Measurements from ENCODE around the gene TMED7.

The TMED7 gene

GRCh38 chr5:115626445-115626823 is 598 bp upstream of the TMED7 start:
- no peak for DNase-seq

DNA sequence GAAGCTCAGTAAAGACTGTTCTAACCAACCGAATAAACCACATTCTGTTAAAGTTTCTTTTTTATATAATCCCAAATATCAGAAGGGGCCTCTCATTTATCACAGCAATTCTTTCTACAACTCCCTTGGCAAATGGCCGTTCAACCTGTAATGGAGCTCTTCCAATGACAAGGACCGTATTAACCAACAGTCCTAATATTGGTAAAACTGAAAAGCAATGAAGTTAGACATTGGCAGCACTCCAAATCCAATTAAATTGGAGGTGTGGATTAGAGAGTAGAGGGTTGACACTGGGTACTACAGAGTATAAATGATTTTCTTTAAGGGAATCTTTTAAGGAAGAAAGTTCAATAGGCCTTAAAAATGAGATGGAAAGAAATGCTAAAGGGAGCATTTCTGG is 842 bp downstream of the TMED7 start:
- DNase-seq: no peak

DNA sequence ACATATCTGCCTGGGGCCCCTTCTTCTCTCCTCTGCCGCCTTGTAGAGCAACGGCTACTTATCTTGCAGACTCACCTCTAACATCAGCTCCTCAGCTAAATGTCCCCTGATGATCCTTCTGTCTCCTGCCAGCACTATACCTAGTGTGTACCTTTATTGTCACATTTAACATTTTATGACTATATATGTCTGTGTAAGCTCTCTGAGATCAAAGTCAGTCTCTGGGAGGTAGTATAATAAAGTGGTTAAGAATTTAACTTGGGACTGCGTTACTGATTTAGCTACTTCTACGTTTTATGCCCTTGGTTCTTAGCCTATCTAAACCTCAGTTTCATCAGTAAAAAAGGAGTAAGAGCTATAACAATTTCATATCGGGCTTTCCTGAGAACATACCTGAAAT is 2.2 kb downstream of the TMED7 start:
- DNase-seq: no peak

GRCh38 chr5:115621365-115621900 is 4.4 kb downstream of the TMED7 start:
- no peak for DNase-seq

DNA sequence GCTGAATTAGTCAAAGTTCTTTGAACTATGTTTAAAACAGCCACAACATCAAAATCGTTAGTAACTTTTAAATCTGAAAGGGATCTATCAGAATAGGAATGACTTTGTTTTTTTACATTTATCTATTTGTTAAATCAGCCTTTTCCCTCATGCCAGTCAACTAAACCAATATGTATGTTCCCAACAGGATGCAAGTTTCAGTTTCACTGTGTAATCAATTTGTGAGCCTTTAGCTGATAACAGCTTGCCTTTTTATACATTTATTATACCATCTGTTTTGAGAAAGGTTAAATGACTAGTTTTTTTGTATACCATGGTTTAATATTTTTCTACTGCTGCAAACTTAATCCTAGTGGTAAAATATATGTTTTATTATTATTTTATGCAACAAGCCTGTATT is 8.9 kb downstream of the TMED7 start:
- no peak for DNase-seq

- no peak for DNase-seq
Observed at GRCh38 chr5:115616472-115616871, 9.4 kb downstream of the TMED7 start.

DNA sequence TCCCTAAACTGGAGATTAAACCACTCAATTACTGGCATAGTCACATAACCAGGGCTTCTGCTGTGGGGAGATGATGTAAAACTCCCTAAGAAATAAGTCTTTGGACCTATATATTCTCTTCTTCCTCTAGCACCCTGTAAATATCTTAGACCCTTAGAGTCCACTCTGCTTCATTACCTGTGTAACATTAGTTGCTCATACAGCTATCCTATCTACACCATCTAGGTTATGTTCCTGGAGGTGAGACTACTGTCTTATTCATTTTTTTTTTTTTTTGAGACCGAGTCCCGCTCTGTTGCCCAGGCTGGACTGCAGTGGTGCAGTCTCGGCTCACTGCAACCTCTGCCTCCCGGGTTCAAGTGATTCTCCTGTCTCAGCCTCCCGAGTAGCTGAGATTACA is 14.0 kb downstream of the TMED7 start:
- no peak for DNase-seq

- DNase-seq: no peak
Observed at GRCh38 chr5:115607935-115608334, 17.9 kb downstream of the TMED7 start.

DNA sequence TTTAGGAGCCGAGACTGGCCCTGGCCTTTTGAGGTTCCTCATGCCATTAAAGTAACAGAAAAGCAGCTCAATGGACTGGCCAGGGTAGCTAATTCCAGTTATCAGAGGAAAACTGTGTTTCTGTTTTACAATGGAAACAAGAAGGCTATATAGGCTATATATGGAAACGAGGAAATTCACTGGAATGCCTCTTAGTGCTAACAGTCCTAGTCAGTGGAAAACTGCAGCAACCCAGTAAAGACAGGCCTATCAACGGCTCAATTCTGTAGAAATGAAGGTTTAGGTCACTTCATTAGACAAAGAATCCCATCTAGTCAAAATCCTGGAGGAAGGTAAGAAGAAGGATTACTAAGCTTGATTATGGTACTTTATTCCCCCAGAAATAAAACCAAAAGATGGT is 20.4 kb downstream of the TMED7 start:
- DNase-seq: no peak

- no peak for DNase-seq
Observed at GRCh38 chr5:115602591-115603125, 23.2 kb downstream of the TMED7 start.

GRCh38 chr5:115601701-115602590 is 23.9 kb downstream of the TMED7 start, which contains the start of gene TICAM2:
TICAM2 (minus strand) TSS chr5:115602479; CDS start chr5:115581256, 21,223 bp downstream.
- peak; percentile 54 for DNase-seq

DNA sequence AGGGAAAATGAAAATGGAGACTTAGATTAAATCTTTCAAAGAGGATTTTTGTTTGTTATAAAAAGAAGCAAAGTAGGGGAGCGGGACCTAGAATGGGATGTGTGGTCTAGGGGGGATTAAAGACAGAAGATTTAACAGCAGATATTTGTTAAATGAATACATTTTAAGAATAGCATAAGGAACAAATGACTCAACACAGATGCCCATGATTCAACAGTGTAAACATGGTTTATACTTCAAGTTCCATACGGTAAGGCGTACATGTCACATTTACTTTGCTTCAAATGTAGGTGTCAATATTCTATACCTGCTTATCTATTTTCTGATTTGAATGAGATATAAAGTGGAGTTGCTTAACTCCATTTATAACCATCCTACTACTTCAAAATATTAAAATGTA is 25.1 kb downstream of the TMED7 start:
- no peak for DNase-seq

DNA sequence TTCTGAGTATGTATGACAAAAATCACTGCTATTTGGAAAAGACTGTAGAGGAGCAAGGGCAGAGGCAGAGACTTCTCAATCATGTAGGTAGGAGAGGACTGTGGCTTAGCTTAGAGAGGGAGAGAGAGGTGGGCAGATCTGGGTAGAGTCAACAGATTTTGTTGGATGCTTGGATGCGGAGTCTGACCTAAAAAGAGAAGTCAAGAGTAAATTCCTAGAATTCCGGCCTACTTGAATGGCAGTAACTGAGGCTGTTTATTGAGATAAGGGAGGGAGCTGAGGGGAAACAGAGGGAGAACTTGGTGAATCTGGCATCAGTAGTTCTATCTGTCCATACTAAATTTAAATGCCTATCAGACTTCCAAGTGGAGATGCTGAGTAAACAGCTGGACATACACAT is 25.9 kb downstream of the TMED7 start:
- DNase-seq: no peak

DNA sequence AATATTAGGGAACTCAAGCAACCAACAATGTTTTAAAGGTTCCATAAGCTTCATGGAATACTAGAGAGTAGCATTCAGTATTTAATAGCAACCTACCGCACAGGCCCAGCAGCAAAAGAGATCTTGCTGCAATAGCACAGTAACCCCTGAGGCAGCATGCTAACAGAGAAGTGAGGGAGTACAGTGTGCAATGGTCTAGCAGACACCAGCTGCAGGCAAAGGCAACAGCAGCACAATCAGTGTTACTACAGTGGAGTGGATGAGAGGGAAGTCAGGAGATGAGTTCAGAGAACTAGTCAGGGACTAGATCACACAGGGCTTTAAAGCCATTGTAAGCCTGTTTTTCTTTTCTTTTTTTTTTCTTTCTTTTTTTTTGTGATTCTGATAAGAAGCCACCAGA is 26.3 kb downstream of the TMED7 start:
- no peak for DNase-seq

GRCh38 chr5:115594128-115595047 is 31.4 kb downstream of the TMED7 start:
- DNase-seq: no peak

GRCh38 chr5:115589043-115589442 is 36.8 kb downstream of the TMED7 start:
- DNase-seq: no peak

DNA sequence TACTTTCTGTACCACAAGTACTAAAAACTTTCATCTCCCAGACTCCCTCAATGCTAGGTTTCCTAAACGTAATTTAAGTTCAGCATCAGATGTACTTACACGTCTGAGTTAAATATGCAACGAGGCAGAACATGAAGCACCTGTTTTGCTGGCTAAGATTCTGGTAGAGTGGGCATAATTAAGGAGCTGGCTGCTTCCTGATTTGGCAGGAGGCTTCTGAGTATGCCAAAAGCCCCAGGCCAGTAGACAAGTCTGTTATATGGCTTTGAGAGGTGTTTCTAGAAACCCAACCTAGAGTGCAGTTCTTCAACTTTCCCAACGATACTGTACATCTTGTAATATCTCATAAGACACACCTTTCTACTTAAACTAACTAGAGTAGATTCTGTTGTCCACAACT is 37.2 kb downstream of the TMED7 start:
- DNase-seq: no peak

DNA sequence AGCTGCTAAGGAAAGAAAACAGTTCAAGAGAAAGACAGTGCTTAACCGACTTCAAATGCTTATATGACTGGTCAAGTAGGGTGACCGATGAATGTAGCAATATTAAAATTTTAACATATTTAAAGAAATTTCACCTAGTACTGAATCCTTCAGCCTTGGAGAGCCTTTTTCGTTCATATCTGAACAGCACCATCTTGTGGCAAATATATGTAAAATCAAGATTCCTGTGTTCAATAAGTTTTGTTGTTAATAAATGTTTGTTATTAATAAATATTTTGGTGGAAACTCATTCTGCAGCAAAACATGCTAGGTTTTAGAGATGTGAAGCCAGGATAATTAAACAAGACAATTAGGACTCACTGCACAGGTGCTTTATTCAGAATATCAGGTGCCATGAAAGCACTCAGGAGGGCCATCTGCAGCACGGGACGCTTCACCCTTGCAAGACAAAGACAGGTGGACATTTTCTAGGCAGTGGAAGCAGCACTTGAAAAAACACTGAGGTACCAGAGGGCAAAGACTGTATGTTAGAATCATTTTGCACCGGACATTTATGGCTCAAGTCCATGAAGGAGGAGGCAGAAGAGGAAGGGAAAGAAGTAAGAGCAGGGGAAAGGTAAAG is 39.2 kb downstream of the TMED7 start:
- no peak for DNase-seq

- DNase-seq: no peak
Observed at GRCh38 chr5:115585265-115585664, 40.6 kb downstream of the TMED7 start.

DNA sequence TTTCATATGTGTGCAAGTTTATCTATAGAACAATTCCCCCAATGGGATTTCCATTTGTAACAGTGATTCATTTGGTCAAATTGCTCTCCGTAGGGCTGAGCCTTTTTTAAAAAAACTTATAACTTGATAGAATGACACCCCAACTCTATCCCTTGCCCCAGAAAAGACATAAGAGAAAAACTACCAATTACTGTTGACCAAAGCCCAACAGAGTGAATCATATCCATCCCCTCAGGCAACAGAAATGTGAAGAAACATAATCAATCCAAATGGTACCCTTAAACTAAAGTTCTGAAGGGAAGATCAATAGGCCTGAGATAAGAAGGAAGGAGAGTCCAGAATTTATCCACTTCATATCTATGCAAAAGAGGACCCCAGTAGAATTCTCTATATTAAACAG is 41.3 kb downstream of the TMED7 start:
- no peak for DNase-seq

- DNase-seq: no peak
Observed at GRCh38 chr5:115583474-115583873, 42.4 kb downstream of the TMED7 start.

- no peak for DNase-seq
Observed at GRCh38 chr5:115580941-115581340, 44.9 kb downstream of the TMED7 start.

- no peak for DNase-seq
Observed at GRCh38 chr5:115579747-115580173, 46.1 kb downstream of the TMED7 start.

Measured in activated CD8-positive, alpha-beta memory T cell treated with anti-CD3 and anti-CD28 coated beads, Interleukin-2, amount 50 U/mL, for 4 hours (primary cell).